Trophoblast cell (in vitro differentiated cells and primary cell): ENCODE data around the gene CNTNAP1.

Experiments used
- DNase-seq, 2 donors: peaks; one replicate each; pipeline ENCODE4 v3.0.0-alpha.2; 2016
- H2AFZ ChIP-seq: 2 replicates; pipeline ENCODE4 v1.6.1; 2013; ENCODE audit warnings: low read length, moderate library complexity, mild to moderate bottlenecking; ENCODE audit not compliant: insufficient read depth, poor library complexity
- H2AK5ac ChIP-seq: 2 replicates; pipeline ENCODE4 v1.6.1; 2013; ENCODE audit warnings: mild to moderate bottlenecking, low read length
- H2BK120ac ChIP-seq: 2 replicates; pipeline ENCODE4 v1.6.1; 2013; ENCODE audit warnings: low read length, mild to moderate bottlenecking, moderate library complexity; ENCODE audit not compliant: insufficient read depth, poor library complexity
- H2BK12ac ChIP-seq: 2 replicates; pipeline ENCODE4 v1.6.1; 2013; ENCODE audit warnings: mild to moderate bottlenecking, low read length, moderate library complexity
- H2BK5ac ChIP-seq: 2 replicates; pipeline ENCODE4 v1.6.1; 2013; ENCODE audit warnings: low read length, low read depth, moderate library complexity, mild to moderate bottlenecking; ENCODE audit not compliant: poor library complexity
- H3K14ac ChIP-seq: 2 replicates; pipeline ENCODE4 v1.6.1; 2013; ENCODE audit warnings: mild to moderate bottlenecking, low read length
- H3K18ac ChIP-seq: 2 replicates; pipeline ENCODE4 v1.6.1; 2013; ENCODE audit warnings: mild to moderate bottlenecking, low read length
- H3K23ac ChIP-seq: 2 replicates; pipeline ENCODE4 v1.6.1; 2013; ENCODE audit warnings: low read length
- H3K27ac ChIP-seq: 2 replicates; pipeline ENCODE4 v1.5.1; 2013; ENCODE audit warnings: low read depth, mild to moderate bottlenecking, inconsistent platforms, low read length, moderate library complexity
- H3K27me3 ChIP-seq: 2 replicates; pipeline ENCODE4 v1.6.1; 2013; ENCODE audit warnings: inconsistent platforms, mild to moderate bottlenecking, low read length, moderate library complexity; ENCODE audit not compliant: insufficient read depth
- H3K36me3 ChIP-seq, 2 experiments: 1 replicate in 1 of 2; 2 replicates in 1 of 2; pipeline ENCODE4 v1.6.1; 2013; ENCODE audit warnings: low read length in 2 of 2, mild to moderate bottlenecking in 2 of 2, moderate library complexity in 1 of 2; ENCODE audit not compliant: insufficient read depth in 2 of 2, control insufficient read depth in 1 of 2
- H3K4ac ChIP-seq: 2 replicates; pipeline ENCODE4 v1.6.1; 2013; ENCODE audit warnings: low read depth, mild to moderate bottlenecking, low read length, moderate library complexity
- H3K4me1 ChIP-seq, 2 experiments: 1 replicate in 1 of 2; 2 replicates in 1 of 2; pipeline ENCODE4 v1.6.1; 2013; ENCODE audit warnings: low read length in 2 of 2, mild to moderate bottlenecking in 2 of 2, moderate library complexity in 1 of 2; ENCODE audit not compliant: insufficient read depth in 2 of 2, control insufficient read depth in 1 of 2
- H3K4me2 ChIP-seq: 2 replicates; pipeline ENCODE4 v1.6.1; 2013; ENCODE audit warnings: inconsistent platforms, mild to moderate bottlenecking, low read length, moderate library complexity
- H3K4me3 ChIP-seq: 2 replicates; pipeline ENCODE4 v1.5.1; 2013; ENCODE audit warnings: mild to moderate bottlenecking, low read depth, low read length, inconsistent platforms
- H3K79me1 ChIP-seq: one replicate; pipeline ENCODE4 v1.6.1; 2013; ENCODE audit warnings: low read length
- H3K79me2 ChIP-seq: 2 replicates; pipeline ENCODE4 v1.6.1; 2013; ENCODE audit warnings: low read length, mild to moderate bottlenecking; ENCODE audit not compliant: control insufficient read depth, insufficient read depth, poor library complexity
- H3K9ac ChIP-seq: 2 replicates; pipeline ENCODE4 v1.6.1; 2013; ENCODE audit warnings: mild to moderate bottlenecking, low read length
- H3K9me3 ChIP-seq: 2 replicates; pipeline ENCODE4 v1.6.1; 2013; ENCODE audit warnings: low read depth, mild to moderate bottlenecking, control low read depth, inconsistent platforms, low read length; ENCODE audit not compliant: insufficient read depth
- H4K12ac ChIP-seq: 2 replicates; pipeline ENCODE4 v1.6.1; 2013; ENCODE audit warnings: low read depth, mild to moderate bottlenecking, low read length, moderate library complexity
- H4K8ac ChIP-seq: 2 replicates; pipeline ENCODE4 v1.6.1; 2013; ENCODE audit warnings: low read depth, mild to moderate bottlenecking, low read length, moderate library complexity
- H4K91ac ChIP-seq: one replicate; pipeline ENCODE4 v1.6.1; 2013; ENCODE audit warnings: low read depth, mild to moderate bottlenecking, low read length, moderate library complexity
- WGBS: extraction: QIAGEN DNeasy Blood & Tissue Kit; methylation state at CpG from one replicate; pipeline ENCODE4 v1.1.7; 2013; ENCODE audit warnings: missing lambda C conversion rate; ENCODE audit not compliant: insufficient read length, insufficient coverage; ENCODE audit errors: extremely low coverage; 5-methylcytosine and 5-hydroxymethylcytosine counted together

CNTNAP1 gene

GRCh38 chr17:42677921-42678781 is 4.2 kb upstream of the CNTNAP1 start:
- peaks cover 32% of the 10 kb centered on the region for H3K79me1 ChIP-seq
- peaks cover 9% of the 10 kb centered on the region for H3K79me2 ChIP-seq
- H3K4me1 ChIP-seq, result peaks cover 39 to 47% of the 10 kb centered on the region in 2 experiments
- peak overlapping the region; percentile 93 for H4K8ac ChIP-seq
- H3K9ac ChIP-seq, result peak overlapping the region; percentile 61
- peak; percentile 66 to 84 for DNase-seq
- H2BK120ac ChIP-seq, result peak overlapping the region; percentile 95
- H3K4ac ChIP-seq, result peak overlapping the region; percentile 87
- peaks cover 2 to 3% of the 10 kb centered on the region in 2 experiments for H3K36me3 ChIP-seq
- H3K18ac ChIP-seq, result peak overlapping the region; percentile 96
- peak overlapping the region; percentile 98 for H2BK5ac ChIP-seq
- H3K4me3 ChIP-seq, result peak overlapping the region; percentile 81
- H3K4me2 ChIP-seq, result peak overlapping the region; percentile 84
- no CpG with 5 or more reads among the region's 53 CpGs for WGBS
- peaks cover 3% of the 10 kb centered on the region for H3K9me3 ChIP-seq
- peak overlapping the region; percentile 96 for H3K27ac ChIP-seq
- H3K14ac ChIP-seq, result peak overlapping the region; percentile 97
- peak overlapping the region; percentile 75 for H2BK12ac ChIP-seq
- peak overlapping the region; percentile 88 for H4K91ac ChIP-seq
- peak overlapping the region; percentile 85 for H4K12ac ChIP-seq
- peak overlapping the region; percentile 8 for H2AK5ac ChIP-seq
- no peak overlapping the region for H3K23ac ChIP-seq
- peaks cover 23% of the 10 kb centered on the region for H3K27me3 ChIP-seq
- H2AFZ ChIP-seq, result peak overlapping the region; percentile 89

GRCh38 chr17:42678951-42679491 is 3.3 kb upstream of the CNTNAP1 start:
- peaks cover 32% of the 10 kb centered on the region for H3K27me3 ChIP-seq
- H3K9me3 ChIP-seq, result peaks cover 3% of the 10 kb centered on the region
- peak overlapping the region; percentile 95 for H4K12ac ChIP-seq
- H3K4me2 ChIP-seq, result peak overlapping the region; percentile 94
- H2BK5ac ChIP-seq, result peak overlapping the region; percentile 84
- H2AK5ac ChIP-seq, result no peak overlapping the region
- peak in 1 of 2 donors; percentile 18 for DNase-seq
- peak overlapping the region; percentile 94 for H4K91ac ChIP-seq
- peaks cover 9% of the 10 kb centered on the region for H3K79me2 ChIP-seq
- no peaks in the 10 kb centered on the region for H3K36me3 ChIP-seq
- peak overlapping the region; percentile 78 for H2BK12ac ChIP-seq
- peak overlapping the region; percentile 98 for H2BK120ac ChIP-seq
- H3K27ac ChIP-seq, result peak overlapping the region; percentile 89
- peak overlapping the region; percentile 97 for H3K14ac ChIP-seq
- no peak overlapping the region for H3K23ac ChIP-seq
- H2AFZ ChIP-seq, result peak overlapping the region; percentile 96
- H3K4ac ChIP-seq, result peak overlapping the region; percentile 88
- no CpG with 5 or more reads among the region's 18 CpGs for WGBS
- H3K18ac ChIP-seq, result peak overlapping the region; percentile 98
- peak overlapping the region; percentile 100 for H4K8ac ChIP-seq
- H3K9ac ChIP-seq, result no peak overlapping the region
- no peak overlapping the region for H3K4me3 ChIP-seq
- H3K4me1 ChIP-seq, result peaks cover 39 to 47% of the 10 kb centered on the region in 2 experiments
- H3K79me1 ChIP-seq, result peaks cover 32% of the 10 kb centered on the region

GRCh38 chr17:42679492-42680330 is 2.6 kb upstream of the CNTNAP1 start:
- no CpG with 5 or more reads among the region's 78 CpGs for WGBS
- Histone ChIP-seq H3K27ac (peak overlapping the region; percentile 89), H4K8ac (peak overlapping the region; percentile 100), H3K4ac (peak overlapping the region; percentile 88), H2BK12ac (peak overlapping the region; percentile 78), H4K12ac (peak overlapping the region; percentile 95), H3K23ac (no peak overlapping the region), H3K79me1 (peaks cover 32% of the 10 kb centered on the region), H2AK5ac (peak overlapping the region; percentile 29), H3K9ac (peak overlapping the region; percentile 75), H3K4me3 (peak overlapping the region; percentile 62), H3K4me1 (peaks cover 37 to 40% of the 10 kb centered on the region in 2 experiments), H3K14ac (peak overlapping the region; percentile 97), H3K18ac (peak overlapping the region; percentile 98), H3K9me3 (peaks cover 3% of the 10 kb centered on the region), H3K4me2 (peak overlapping the region; percentile 94), H3K36me3 (no peaks in the 10 kb centered on the region), H3K27me3 (peaks cover 33% of the 10 kb centered on the region), H2AFZ (peak overlapping the region; percentile 96), H4K91ac (peak overlapping the region; percentile 94), H3K79me2 (peaks cover 9% of the 10 kb centered on the region), H2BK120ac (peak overlapping the region; percentile 98), H2BK5ac (peak overlapping the region; percentile 84)
- peak; percentile 88 to 94 for DNase-seq

- Histone ChIP-seq H3K9ac (no peak overlapping the region), H4K8ac (peak overlapping the region; percentile 100), H3K79me1 (peaks cover 32% of the 10 kb centered on the region), H2BK5ac (no peak overlapping the region), H4K12ac (no peak overlapping the region), H4K91ac (no peak overlapping the region), H2BK120ac (peak overlapping the region; percentile 5), H3K4me2 (peak overlapping the region; percentile 94), H2BK12ac (peak overlapping the region; percentile 67), H3K14ac (peak overlapping the region; percentile 33), H3K4me3 (peak overlapping the region; percentile 5), H3K36me3 (no peaks in the 10 kb centered on the region), H3K23ac (no peak overlapping the region), H3K4me1 (peaks cover 32 to 34% of the 10 kb centered on the region in 2 experiments), H3K27me3 (peaks cover 33% of the 10 kb centered on the region), H3K4ac (peak overlapping the region; percentile 8), H3K18ac (no peak overlapping the region), H2AK5ac (peak overlapping the region; percentile 20), H3K27ac (no peak overlapping the region), H3K79me2 (peaks cover 9% of the 10 kb centered on the region), H2AFZ (peak overlapping the region; percentile 96), H3K9me3 (peaks cover 3% of the 10 kb centered on the region)
- no peak for DNase-seq
- no CpG with 5 or more reads among the region's 20 CpGs for WGBS
These were observed 2.0 kb upstream of the CNTNAP1 start for GRCh38 chr17:42680331-42680808.
